ENCODE measurements around the gene CTDNEP1. TPM values are rescaled to one million over a fixed set of nuclear protein-coding genes. Genes with fewer than 3 reads are reported as not detected.
A peak's percentile ranks its signal among the peaks of the same experiment; 100 is the strongest.

The CTDNEP1 gene
- total and polyA plus RNA-seq, 2 of the 4 experiments (the other 2 are of a cell fraction): 23.8 to 132 TPM

DNA sequence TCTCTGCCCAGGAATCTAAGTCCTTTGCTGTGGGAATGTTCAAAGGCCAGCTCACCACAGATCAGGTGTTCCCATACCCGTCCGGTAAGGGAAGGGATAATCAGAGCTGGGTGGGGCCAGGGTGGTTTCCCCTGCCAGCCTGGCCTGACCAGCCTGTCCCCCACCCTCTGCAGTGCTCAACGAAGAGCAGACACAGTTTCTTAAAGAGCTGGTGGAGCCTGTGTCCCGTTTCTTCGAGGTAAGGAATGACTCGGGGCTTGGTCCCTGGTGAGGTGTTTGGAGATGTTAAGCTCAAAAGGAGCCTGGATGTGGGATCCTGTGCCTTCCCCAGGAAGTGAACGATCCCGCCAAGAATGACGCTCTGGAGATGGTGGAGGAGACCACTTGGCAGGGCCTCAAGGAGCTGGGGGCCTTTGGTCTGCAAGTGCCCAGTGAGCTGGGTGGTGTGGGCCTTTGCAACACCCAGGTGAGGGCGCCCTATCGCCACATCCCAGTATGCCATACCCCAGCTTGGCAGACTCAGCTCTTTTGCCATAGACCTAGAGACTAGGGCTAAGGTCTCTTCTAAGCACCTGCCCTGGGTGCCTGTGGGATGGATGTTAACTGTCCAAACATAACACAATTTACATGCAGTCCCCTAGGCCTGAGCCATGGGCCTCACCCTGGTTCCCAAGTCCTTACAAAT, 30.8 kb downstream of the CTDNEP1 start (continued):
- TF ChIP-seq BHLHE40 (IDR thresholded peaks at IDR 0.05; ENCODE audit: low read depth, low read length) (no peak), CEBPB (IDR thresholded peaks at IDR 0.05; ENCODE audit: low read depth, low read length) (no peak)

DNA sequence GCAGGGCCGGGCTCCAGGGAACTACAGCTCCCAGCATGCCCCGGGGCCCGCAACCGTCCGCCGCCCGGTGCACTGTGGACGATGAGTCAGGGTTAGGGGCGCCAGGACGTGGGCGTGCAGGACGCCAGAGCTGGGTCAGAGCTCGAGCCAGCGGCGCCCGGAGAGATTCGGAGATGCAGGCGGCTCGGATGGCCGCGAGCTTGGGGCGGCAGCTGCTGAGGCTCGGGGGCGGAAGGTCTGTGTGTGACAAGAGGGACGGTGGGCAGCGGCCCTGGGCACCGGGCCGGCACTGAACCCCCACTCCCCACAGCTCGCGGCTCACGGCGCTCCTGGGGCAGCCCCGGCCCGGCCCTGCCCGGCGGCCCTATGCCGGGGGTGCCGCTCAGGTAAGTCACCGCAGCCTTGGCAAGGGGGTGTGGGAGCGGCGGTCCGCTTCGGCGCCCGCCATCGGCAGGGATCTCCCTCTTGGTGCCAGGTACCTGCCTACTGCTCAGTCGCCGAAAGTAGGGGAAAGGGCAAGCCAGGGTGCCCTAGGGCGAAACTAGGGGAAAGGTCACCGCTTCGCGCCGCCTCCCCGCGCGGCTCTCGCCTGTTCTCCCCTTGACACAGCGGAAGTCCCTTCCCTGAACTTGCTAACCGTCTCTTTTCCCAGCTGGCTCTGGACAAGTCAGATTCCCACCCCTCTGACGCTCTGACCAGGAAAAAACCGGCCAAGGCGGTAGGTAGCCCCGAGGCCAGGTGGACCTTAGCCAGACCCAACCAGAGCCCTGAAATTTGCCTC, 31.5 kb downstream of the CTDNEP1 start, which contains the start of the genes ACADVL and DLG4:
Gene ACADVL (plus strand): TSS at position 127 of the 781 bp plus-strand sequence. CDS start 47 bp downstream, at position 174.
Gene DLG4 (minus strand): TSS at position 25 of the 781 bp plus-strand sequence.
- DNase-seq (peak; percentile 86), ATAC-seq (ENCODE audit: low read depth) (peak; percentile 71)
- Histone ChIP-seq H2AFZ (replicated peaks; ENCODE audit: low read length, poor library complexity) (peak within 1 kb of the TSS; percentile 95), H3K27ac (ENCODE audit: insufficient read depth, low read length) (peak within 1 kb of the TSS; percentile 77), H3K23ac (ENCODE audit: low read depth, low read length) (peak within 1 kb of the TSS; percentile 86), H3K4me2 (ENCODE audit: low read depth, low read length) (peak within 1 kb of the TSS; percentile 81), H3K9ac (ENCODE audit: low read depth, low read length) (peak within 1 kb of the TSS; percentile 72), H4K20me1 (ENCODE audit: insufficient read depth, low read length) (peaks cover 49% of the 10 kb centered on the region), H3K27me3 (ENCODE audit: control insufficient read depth, insufficient read depth, low read length) (no peaks in the 10 kb centered on the region), H4K8ac (ENCODE audit: low read depth in 2 of 2, low read length in 2 of 2) (peak within 1 kb of the TSS; percentile 98 to 99), H3K4me3 (ENCODE audit: insufficient read depth, low read depth, low read length) (peak within 1 kb of the TSS; percentile 66), H4K5ac (ENCODE audit: low read depth, low read length) (peak within 1 kb of the TSS; percentile 66), H3K9me1 (ENCODE audit: insufficient read depth, low read length) (peaks cover 21% of the 10 kb centered on the region; the same call in 1 of the 2 replicates), H2BK120ac (ENCODE audit: low read depth, low read length) (peak within 1 kb of the TSS; percentile 86), H3K56ac (ENCODE audit: extremely low read depth, insufficient read depth, low read length) (peak within 1 kb of the TSS; percentile 83), H3K9me3 (ENCODE audit: control insufficient read depth, insufficient read depth, low read length) (no peaks in the 10 kb centered on the region), H3K36me3 (ENCODE audit: control insufficient read depth, insufficient read depth, low read length) (peaks cover 39% of the 10 kb centered on the region), H2AK9ac (replicated peaks; ENCODE audit: low read depth, low read length, poor library complexity) (peak within 1 kb of the TSS; percentile 93), H2AK5ac (ENCODE audit: low read depth, low read length) (peak within 1 kb of the TSS; percentile 93), H4K91ac (ENCODE audit: insufficient read depth, low read depth, low read length) (peak within 1 kb of the TSS; percentile 97), H3K4me1 (ENCODE audit: control insufficient read depth, insufficient read depth, low read length) (peaks cover 24% of the 10 kb centered on the region), H3K79me1 (ENCODE audit: low read depth in 1 of 2, low read length in 2 of 2) (peaks cover 12 to 83% of the 10 kb centered on the region in 2 experiments), H3K4ac (ENCODE audit: low read depth, low read length) (peak within 1 kb of the TSS; percentile 99), H3K14ac (replicated peaks; ENCODE audit: low read depth, low read length) (peak within 1 kb of the TSS; percentile 90), H3K18ac (ENCODE audit: low read depth, low read length) (peak within 1 kb of the TSS; percentile 27; the same call in 1 of the 2 replicates), H2BK15ac (ENCODE audit: low read depth, low read length) (peak within 1 kb of the TSS; percentile 78; the same call in 2 of the 3 replicates), H2BK5ac (ENCODE audit: low read depth, low read length, poor library complexity, severe bottlenecking) (peak within 1 kb of the TSS; percentile 86), H2BK20ac (ENCODE audit: low read depth, low read length) (peak within 1 kb of the TSS; percentile 18; the same call in 1 of the 2 replicates)
- intact Hi-C loops (cut with micrococcal nuclease) (loop anchor here (2.0 kb wide), 1 partner anchor 15 kb away; the partner anchor contains the start of gene DVL2), dilution Hi-C loops (cut with HindIII; ENCODE audit: low sequenced_read_pairs, unreplicated experiment) (no loop called here), in situ Hi-C loops (cut with MboI; ENCODE audit: low sequenced_read_pairs) (no loop called here)
- ChIA-PET CTCF (interaction anchor here (0.6 to 1.0 kb wide), 3 partner anchors 11 to 130 kb away, joined by 3 to 5 read pairs (median 4); partner anchors contain the start of gene PHF23), POLR2A (ENCODE audit: unreplicated experiment) (interaction anchor here (0.6 to 1.4 kb wide), 4 partner anchors 9 to 175 kb away, joined by 3 to 5 read pairs (median 4); partner anchors contain the start of gene GABARAP)
- TSS peak; percentile 48 for BruUV-seq (replicated peaks)
- TF ChIP-seq USF2 (IDR thresholded peaks at IDR 0.05; ENCODE audit: low read depth, low read length) (no peak), MAZ (IDR thresholded peaks at IDR 0.05; ENCODE audit: borderline replicate concordance, low read depth, low read length) (peak; percentile 28; the same call in 1 of the 2 replicates), MXI1 (IDR thresholded peaks at IDR 0.05; ENCODE audit: borderline replicate concordance, low read depth, low read length) (peak; percentile 87), POLR2A (IDR thresholded peaks at IDR 0.05; ENCODE audit: low read depth, low read length) (peak; percentile 95), BHLHE40 (IDR thresholded peaks at IDR 0.05; ENCODE audit: low read depth, low read length) (peak; percentile 61), CHD1 (IDR thresholded peaks at IDR 0.05; ENCODE audit: low read depth, low read length) (0 out of 2 replicates have a peak, but pooled peaks have one; percentile 36), NFE2L2 (IDR thresholded peaks at IDR 0.05; ENCODE audit: low read depth, low read length) (peak; percentile 22; the same call in 1 of the 2 replicates), RCOR1 (IDR thresholded peaks at IDR 0.05; ENCODE audit: insufficient replicate concordance, low read length) (no peak), FOS (IDR thresholded peaks at IDR 0.05; ENCODE audit: low read depth, low read length) (peak; percentile 83; the same call in 1 of the 2 replicates)
- WGBS, 2 experiments (ENCODE audit: extremely low coverage in 2 of 2, insufficient read length in 1 of 2): 1% methylated on average over 29 of the region's 63 CpGs; no CpG with 5 or more reads in 1 of the 2 experiments
